M059J (cell line): ENCODE measurements around the gene SBSN. TPM values are rescaled to one million over a fixed set of nuclear protein-coding genes. Genes with fewer than 3 reads are reported as not detected.

Experiments
- DNase-seq: peaks from one replicate; pipeline ENCODE4 v3.0.0-alpha.2; 2012; ENCODE audit warnings: low read depth
- total RNA-seq: library from RNA; depleted of rRNA; stranded (reverse); fragments of >200 nt; shearing (Covaris generic); gene quantifications from 2 replicates; pipeline ENCODE4 v1.2.3, GENCODE V29; 2014; rRNA removed

Gene SBSN, protein sequence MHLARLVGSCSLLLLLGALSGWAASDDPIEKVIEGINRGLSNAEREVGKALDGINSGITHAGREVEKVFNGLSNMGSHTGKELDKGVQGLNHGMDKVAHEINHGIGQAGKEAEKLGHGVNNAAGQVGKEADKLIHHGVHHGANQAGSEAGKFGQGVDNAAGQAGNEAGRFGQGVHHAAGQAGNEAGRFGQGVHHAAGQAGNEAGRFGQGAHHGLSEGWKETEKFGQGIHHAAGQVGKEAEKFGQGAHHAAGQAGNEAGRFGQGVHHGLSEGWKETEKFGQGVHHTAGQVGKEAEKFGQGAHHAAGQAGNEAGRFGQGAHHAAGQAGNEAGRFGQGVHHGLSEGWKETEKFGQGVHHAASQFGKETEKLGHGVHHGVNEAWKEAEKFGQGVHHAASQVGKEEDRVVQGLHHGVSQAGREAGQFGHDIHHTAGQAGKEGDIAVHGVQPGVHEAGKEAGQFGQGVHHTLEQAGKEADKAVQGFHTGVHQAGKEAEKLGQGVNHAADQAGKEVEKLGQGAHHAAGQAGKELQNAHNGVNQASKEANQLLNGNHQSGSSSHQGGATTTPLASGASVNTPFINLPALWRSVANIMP
- 0.25 and 0.49 TPM in 2 replicates for total RNA-seq

DNA sequence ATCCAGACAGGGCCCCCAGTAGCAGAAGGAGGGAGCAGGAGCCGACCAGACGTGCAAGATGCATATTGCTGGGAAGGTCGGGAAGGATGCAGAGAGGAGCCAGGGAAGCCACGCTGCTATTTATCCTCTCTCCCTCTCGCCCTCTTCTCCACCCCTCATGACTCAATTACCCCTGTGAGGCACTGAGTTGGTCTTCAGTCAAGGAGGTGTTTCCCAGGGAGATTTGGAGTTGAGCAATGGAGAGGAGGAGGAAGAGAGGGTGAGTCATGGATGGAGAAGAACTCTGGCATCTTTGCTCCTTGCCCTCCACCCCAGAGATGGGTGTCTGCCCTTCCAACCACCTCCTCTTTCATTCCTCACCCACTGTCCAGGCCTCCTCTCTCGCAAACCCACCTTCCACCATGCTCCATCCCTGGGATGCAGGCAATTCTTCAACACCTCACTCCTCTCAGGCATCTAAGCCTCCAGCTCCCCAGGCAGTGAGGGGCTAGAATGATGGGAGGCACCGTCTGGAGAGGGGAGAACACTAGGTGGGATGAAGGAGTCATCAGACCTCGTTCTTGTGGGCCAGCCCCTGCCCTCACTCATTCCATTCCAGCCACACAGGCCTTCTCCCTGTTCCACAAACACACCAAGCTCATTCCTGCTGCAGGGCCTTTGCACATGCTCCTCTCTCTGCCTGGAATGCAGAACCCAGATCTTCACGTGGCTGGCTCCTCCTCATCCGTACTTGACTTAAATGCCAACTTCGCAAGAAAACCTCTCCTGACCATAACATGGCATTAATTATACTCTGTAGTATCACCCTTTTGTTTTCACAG lies at the start of gene SBSN:
Gene SBSN, minus strand, starts transcription at position 94 of the 821 bp plus-strand sequence. Its CDS starts 30 bp downstream, at position 64.
- DNase-seq, result peak; percentile 57

DNA sequence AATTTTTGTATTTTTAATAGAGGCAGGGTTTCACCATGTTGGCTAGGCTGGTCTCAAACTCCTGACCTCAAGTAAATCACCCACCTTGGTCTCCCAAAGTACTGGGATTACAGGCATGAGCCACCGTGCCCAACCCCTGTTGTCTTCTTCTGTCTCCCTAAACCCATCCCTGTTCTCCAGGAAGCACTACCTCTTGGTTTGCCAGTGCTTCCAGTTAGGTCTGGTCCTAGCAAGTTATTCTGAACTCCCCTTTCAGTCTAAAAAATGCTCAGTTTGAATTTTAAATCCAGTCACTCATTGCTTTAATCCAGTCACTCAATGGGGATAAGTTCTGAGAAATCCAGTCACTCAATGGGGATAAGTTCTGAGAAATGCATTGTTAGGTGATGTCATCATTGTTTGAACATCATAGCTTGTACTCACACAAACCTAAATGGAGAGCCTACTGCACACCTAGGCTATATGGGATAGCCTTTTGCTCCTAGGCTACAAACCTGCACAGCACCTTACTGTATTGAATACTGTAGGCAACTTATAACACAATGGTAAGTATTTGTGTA lies 43.4 kb upstream of the SBSN start:
- no peak for DNase-seq

DNA sequence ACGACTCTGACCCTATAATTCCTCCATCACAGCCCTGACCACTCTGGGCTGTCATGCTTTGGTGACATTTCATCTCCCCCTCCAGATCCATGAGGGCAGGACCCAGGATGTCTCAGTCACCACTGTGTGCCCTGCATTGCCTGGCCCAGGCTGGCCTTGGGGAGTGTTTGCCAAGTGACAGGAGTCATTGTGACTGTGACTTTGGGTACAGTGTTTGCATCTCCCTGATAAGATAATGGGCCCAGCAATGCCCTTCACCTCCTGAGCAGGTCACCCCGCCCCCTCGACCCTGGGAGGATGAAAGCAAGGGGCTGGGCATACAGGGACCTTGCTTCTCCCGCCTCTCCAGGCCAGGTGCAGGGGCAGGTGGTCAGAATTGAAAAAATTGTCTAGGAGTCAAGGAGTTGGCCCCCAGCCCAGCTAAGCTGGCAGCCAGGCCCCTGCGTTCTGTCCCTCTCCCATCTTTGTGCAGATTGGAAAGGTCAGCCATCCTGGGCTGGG lies 41.2 kb upstream of the SBSN start:
- no peak for DNase-seq

DNA sequence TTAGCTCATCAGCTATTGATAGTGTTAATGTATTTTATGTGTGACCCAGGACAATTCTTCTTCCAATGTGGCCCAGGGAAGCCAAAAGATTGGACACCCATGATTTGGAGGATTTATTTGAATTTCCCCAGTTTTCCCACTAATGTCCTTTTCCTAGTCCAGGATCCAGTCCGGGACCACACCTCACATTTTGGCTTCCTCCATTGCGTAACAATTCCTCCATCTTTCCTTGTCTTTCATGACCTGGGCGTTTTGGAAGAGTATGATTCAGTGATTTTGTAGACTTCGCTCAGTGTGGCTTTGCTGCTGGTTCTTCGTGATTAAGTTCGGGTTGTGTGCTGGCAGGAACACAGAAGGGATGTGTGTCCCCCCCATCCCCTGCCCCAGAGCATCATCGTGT lies 38.6 kb upstream of the SBSN start:
- DNase-seq, result no peak

DNA sequence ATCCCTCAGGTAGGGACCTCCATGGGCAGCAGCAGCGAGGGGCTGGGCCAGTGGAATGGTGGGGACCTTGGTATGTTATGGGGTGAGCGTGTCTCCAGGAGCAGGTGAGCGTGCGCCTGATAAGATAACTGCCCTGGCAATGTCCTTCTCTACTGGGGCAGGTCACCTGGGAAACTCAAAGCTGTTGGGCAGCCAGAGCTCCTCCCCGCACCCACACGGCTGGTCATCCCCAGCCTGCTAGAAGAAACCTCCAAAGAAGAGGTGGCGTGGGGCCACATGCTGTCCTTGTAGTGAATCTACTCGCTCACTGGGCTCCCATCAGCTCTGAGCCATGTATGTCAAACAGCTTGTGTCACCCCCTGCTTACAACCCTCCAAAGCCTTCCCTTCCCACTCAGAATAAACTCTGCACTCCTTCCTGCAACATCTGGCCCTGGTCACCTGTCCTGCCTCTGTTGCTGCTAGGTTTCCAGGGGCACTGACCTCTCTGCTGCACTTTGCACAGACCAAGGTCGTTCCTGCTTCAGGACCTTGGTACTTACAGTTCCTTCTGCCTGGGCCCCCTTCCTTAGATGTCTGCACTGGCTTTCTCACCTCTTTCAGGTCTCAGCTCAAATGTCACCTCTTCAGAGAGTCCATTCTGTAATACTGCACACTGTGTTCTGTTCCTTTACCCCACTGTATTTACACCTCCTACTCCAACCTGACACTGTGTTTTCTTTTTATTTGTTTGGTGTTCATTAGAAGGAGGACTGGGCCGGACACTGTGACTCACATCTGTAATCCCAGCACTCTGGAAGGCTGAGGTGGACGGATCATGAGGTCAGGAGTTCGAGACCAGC lies 37.1 kb upstream of the SBSN start:
- no peak for DNase-seq

DNA sequence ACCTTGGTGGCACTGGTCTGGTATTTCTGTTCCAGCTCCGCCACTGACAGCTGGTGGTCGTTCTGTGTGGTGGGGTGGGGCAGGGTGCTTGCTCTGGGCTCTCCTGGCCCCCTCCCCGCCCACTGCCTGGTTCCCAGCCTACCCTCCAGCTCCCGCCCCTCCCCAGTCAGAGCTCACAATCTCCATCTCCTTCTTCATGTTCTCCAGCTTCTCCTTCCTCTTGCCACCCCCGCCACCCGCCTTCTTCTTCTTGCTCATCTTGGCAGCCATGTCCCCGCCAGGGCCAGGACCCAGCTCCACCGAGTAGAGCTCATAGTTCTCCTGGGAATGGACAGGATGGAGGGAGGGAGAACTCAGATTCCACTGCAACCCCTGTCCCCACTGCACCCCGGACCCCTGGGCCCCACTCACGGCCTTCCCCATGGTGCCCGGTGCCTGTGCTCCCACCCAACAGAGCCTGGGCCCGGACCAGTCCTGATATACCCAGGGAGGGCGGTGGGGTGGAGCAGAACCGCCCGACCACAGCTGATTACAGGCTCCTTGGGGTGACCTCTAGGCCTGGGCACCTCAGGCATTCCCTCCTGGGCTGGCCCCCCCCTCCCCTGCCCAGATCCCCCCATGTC lies 35.2 kb upstream of the SBSN start, which contains the start of gene ATP4A:
Gene ATP4A, minus strand, starts transcription at position 452 of the 623 bp plus-strand sequence. Its CDS starts 29 bp downstream, at position 423.
- no peak for DNase-seq

DNA sequence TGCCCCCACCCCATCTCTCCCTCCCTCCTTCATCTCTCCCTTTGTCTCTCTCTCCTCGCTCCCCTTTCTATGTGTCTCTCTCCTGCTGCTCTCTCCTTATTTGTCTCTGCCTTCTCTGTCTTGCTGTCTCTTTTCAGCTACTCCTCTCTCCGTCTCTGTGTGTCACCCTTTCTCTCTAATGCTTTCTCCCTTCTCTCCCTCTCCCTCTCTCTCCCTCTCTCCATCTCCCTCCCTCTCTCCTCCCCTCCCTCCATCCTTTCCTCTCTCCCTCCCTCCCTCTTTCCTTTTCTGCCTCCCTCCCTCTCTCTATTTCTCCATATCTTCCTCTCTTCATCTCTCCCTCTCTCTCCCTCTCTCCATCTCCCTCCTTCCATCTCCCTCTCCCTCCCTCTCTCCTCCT lies 34.7 kb upstream of the SBSN start:
- no peak for DNase-seq

DNA sequence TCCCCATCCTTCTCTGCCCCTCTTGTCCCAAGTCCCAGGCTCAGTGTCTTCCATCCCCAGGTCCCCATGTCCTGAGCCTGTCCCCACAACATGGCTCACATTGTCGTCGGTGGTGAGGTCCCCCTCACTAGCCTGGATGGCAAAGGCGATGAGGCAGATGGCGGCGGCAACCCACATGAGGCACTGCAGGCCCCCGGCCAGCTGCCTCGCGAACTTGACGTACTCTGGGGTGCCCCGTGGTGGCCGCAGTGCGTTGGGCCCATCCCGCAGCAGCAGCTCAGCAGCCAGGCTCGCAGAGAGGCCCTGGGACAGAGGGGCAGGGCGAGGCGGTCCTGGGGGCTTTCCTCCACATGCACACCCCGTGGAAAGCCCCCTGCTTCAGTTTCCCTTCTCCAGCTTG lies 34.2 kb upstream of the SBSN start:
- DNase-seq, result no peak

DNA sequence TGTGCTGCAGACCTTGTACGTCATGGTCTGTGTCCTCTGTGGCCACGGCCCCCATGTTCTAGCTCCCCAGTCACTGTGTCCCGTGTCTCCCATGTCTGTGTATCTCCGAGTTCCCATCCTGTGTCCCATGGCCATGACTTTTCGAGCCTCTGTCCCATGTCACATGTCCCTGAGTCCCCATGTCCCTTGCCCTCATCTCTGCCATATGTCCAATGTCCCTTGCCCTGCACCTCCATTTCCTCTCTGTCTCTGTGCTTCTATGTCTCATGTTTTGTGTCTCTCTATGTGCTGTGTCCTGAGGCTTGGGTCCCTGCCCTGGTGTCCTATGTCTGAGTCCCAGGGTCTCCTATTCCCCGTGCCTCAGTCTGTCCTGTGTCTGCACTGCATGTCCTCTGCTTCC lies 33.3 kb upstream of the SBSN start:
- DNase-seq, result no peak

DNA sequence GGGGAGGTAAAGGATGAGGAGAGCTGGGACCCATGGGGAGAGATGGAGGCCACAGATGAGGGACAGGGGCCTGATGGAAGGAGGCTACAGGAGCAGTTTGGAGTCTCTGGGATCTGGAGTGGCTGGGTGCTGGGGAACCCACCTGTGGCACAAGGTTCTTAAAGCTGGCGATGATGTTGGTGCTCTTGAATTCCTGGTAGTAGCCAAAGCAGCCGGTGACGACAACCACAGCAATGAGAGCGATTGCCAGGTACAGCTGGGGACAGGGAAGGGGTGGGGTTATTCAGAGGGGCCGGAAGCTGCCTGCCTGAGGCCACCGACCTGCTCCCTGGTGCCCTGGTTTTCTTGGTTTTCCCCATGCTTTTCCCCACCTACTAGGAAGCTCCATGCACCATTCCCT lies 32.6 kb upstream of the SBSN start:
- DNase-seq, result no peak

DNA sequence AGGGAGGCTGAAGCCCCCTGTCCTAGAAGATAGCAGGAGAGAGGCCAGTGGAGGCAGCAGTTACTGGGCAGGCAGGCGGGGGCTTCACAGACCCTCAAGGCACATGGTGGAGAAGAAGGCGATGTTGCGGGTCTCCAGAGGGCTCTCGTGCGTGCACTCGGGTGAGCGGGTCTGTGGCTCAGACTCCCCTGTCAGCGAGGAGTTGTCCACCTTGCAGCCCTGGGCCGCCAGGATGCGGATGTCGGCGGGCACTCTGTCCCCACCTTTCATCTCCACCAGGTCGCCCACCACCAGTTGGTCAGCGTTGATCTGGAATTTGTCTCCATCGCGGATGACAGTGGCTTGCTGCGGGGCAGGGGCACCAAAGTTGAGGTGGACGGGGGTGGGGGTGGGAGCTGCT lies 32.2 kb upstream of the SBSN start:
- DNase-seq, result no peak

DNA sequence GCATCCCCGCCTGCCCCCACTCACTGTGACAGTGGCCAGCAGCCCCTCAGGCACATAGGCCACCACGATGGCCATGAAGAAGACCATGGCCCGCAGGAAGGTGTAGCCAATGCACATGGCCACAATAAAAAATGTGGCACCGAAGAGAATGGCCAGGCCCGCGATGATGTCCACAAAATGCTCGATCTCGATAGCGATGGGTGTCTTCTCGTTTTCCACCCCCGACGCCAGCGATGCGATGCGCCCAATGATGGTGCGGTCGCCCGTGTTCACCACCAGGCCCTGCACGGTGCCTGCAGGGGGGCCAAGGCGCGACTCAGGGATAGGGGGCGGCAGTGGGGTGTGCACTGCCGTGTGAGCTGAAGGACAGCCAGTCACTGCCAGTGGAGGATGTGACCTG lies 31.7 kb upstream of the SBSN start:
- DNase-seq, result no peak

DNA sequence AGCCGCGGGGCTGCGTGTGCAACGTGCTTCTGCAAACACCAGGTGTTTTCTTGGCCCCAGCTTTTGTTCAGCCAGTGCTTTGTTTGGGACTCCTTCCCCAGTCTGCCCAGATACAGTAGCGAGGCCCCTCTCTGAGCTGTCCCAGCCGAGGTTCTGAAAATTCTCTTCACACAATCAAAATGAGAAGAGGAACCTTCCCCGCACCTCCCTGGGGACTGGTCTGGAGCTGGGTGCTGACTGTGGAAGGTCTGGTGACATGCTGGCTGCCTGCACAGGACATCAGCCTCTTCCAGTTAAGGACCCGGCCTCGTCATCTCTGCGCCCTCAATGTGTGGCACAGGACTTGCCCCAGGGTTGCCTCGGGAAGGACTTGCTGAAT lies 31.2 kb upstream of the SBSN start:
- DNase-seq, result no peak

DNA sequence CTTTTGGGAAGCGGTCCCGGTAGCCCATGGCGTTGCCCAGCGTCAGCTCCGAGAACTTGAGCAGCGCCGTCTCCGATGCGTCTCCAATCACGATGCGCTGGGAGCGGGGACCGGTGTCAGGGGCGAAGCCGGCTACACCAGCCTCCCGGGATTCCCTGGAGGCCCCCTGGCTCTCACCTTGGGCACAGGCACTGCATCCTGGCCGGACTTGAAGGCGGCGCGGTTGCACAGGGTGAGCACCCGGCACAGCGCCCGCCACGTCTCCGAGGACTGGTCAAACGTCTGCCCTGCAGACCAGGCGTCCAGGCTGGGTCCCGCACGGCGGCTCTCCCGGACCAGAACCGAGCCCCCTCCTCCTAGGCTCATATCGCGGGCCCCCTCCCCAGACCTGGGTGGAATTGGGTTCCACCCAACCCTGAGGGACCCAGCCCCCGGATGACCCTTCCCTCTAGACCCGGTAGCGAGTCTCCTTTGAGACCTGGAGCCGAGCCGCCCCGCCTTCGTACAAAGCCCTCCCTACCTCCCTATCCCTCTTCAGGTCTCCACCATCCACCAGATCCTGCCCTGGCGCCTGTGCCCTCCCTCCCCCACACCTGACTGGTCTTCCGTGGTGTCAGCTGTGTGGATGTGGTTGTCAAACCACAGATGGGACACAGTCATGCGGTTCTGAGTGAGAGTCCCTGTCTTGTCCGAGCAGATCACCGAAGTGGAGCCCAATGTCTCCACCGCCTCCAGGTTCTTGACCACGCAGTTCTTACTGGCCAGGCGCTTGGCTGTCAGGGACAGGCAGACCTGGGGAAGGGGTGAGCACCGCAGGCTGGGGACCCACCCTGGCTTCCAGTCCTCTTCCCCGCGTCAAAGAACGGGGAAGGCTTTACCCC lies 30.5 kb upstream of the SBSN start:
- no peak for DNase-seq

DNA sequence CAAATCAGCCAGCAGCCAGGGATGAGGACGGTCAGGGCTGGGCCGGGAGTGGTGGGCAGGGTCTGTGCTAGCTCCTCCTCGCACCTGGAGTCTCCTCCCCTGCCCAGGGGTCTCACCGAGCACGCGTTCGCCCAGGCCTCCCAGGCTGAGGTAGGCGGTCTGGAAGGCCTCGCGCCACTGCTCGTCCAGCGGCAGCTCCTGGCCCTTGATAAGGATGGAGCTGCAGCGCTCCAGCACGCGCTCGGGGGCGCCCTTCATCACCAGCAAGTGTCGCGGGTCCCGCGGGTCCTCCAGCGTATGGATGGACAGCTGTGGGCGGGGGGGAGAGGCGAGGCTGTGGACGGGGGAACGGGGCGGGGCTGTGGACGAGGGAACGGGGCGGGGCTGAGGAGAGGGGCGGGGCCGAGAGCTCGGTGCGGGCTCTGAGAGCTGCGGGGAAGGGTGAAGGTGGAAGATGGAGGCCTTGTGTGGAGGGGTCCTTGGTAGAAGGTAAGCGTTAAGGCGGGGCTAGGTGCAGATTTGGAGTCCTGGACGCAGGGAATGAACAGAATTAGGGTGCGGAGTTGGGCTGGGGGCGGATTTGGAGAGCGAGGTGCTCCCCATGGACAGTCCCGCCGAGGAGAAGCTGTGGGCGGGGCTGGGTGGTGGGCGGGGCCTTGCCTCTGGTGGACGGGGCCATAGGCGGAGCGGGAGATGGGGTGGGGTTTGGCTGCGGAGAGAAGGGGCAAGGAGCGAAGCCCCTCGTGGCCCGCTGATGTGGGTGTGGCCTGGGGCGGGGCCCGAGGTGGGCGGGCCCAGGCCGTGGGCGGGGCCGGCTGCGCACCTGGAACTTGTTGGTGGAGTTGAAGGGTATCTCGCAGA lies 29.7 kb upstream of the SBSN start:
- DNase-seq, result no peak

DNA sequence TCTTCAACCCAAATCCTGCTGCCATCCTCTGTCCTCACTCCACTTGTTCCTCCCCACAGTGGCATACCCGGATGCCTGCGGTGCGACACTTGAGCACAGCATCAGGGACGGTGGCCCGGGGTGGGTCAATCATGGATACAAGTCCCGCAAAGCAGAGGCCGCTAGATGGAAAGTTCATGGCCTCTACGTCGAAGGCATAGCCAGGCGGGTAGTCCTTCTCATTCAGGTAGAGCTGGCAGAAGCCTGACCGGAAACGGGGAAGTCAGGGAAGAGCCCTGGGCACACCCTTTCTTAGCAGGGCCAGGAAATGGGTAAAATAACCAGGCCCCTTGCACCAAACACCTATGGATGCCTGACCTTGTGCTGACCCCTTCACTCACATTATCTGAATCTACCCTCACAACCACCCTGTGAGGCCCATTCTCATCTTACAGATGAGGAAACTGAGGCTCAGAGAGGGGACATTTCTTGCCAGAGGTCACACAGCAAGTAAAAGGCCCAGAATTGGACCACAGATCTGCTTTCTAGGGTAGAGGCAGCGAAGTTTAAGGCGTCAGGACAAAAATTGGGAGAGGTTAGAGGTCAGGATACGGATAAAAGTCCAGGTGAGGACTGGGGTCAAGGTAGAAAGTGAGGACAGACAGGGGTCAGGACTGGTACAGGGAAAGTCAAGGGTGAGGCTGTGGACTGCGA lies 28.9 kb upstream of the SBSN start:
- no peak for DNase-seq

DNA sequence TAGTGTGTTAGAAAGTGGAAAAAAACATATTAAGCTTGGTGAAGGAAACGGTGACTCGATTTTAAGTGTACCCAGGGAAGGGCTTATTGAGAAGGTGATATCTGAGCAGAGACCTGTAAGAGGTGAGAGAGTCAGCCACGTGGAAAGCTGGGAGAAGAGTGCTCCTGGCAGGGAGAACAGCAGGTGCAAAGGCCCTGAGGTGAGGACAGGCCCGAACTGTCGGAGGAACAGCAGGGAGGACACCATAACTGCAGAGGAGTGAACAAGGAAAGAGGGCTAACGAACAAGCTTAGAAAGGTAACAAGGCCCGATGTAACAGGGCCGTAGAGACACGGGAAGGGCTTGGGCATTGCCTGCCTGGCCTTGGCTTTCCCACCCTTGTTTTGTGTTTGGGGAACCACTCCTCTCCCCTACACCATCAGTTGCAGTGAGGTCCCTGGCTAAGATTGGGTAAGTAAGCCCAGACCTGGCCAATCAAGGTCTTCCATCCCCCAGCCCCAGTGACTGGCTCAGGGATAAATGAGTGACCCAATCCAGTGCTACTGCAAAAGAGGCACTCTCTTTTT lies 28.0 kb upstream of the SBSN start:
- no peak for DNase-seq
